ENCODE data around the gene CNTNAP2. TPM values are rescaled to one million over a fixed set of nuclear protein-coding genes. Genes with fewer than 3 reads are reported as not detected.

Gene CNTNAP2
- total and polyA plus RNA-seq, 2 of the 4 experiments (the other 2 are of a cell fraction), result not detected

DNA sequence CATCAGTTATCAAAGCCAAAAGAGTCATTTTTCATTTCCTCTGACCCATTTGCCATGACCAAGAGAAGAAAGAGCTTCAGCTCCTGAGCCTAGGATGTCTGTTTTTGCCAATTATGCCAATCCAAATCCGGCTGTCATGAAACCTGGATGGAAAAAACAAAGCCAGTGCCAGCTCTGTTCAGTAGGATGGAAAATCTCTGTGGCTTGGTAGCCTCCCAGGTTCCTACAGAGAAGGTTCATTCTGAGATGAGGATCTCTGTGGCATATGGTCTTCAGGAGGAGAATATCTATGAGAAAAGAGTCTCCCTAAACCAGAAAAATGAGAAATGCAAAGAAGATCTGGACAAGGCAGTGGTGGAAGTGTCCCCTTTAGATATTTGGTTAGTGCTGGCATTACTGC is 475.4 kb downstream of the CNTNAP2 start:
- whole genome bisulfite sequencing, 2 experiments (ENCODE audit: extremely low coverage in 2 of 2, insufficient read length in 1 of 2), result 0% methylated on average over 1 of the region's 1 CpG; no CpG with 5 or more reads in 1 of the 2 experiments
- TF ChIP-seq BHLHE40 (IDR thresholded peaks at IDR 0.05; ENCODE audit: low read depth, low read length) (no peak), CEBPB (IDR thresholded peaks at IDR 0.05; ENCODE audit: low read depth, low read length) (no peak), RCOR1 (IDR thresholded peaks at IDR 0.05; ENCODE audit: insufficient replicate concordance, low read length) (no peak), MAZ (IDR thresholded peaks at IDR 0.05; ENCODE audit: borderline replicate concordance, low read depth, low read length) (no peak), POLR2A (IDR thresholded peaks at IDR 0.05; ENCODE audit: low read depth, low read length) (no peak), MXI1 (IDR thresholded peaks at IDR 0.05; ENCODE audit: borderline replicate concordance, low read depth, low read length) (no peak), NFE2L2 (IDR thresholded peaks at IDR 0.05; ENCODE audit: low read depth, low read length) (no peak), RAD21 (IDR thresholded peaks at IDR 0.05; ENCODE audit: low read length) (no peak), CHD1 (IDR thresholded peaks at IDR 0.05; ENCODE audit: low read depth, low read length) (no peak), SMC3 (IDR thresholded peaks at IDR 0.05; ENCODE audit: low read depth, low read length) (no peak), RFX5 (IDR thresholded peaks at IDR 0.05; ENCODE audit: low read depth, low read length) (no peak), FOS (IDR thresholded peaks at IDR 0.05; ENCODE audit: low read depth, low read length) (no peak)
- TF ChIP-seq, protein P1, sequence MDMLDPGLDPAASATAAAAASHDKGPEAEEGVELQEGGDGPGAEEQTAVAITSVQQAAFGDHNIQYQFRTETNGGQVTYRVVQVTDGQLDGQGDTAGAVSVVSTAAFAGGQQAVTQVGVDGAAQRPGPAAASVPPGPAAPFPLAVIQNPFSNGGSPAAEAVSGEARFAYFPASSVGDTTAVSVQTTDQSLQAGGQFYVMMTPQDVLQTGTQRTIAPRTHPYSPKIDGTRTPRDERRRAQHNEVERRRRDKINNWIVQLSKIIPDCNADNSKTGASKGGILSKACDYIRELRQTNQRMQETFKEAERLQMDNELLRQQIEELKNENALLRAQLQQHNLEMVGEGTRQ (IDR thresholded peaks at IDR 0.05; ENCODE audit: low read depth, low read length), result no peak
- TF ChIP-seq, protein P2, sequence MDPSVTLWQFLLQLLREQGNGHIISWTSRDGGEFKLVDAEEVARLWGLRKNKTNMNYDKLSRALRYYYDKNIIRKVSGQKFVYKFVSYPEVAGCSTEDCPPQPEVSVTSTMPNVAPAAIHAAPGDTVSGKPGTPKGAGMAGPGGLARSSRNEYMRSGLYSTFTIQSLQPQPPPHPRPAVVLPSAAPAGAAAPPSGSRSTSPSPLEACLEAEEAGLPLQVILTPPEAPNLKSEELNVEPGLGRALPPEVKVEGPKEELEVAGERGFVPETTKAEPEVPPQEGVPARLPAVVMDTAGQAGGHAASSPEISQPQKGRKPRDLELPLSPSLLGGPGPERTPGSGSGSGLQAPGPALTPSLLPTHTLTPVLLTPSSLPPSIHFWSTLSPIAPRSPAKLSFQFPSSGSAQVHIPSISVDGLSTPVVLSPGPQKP (IDR thresholded peaks at IDR 0.05; ENCODE audit: borderline replicate concordance, low read depth, low read length), result no peak
- TF ChIP-seq, protein P3, sequence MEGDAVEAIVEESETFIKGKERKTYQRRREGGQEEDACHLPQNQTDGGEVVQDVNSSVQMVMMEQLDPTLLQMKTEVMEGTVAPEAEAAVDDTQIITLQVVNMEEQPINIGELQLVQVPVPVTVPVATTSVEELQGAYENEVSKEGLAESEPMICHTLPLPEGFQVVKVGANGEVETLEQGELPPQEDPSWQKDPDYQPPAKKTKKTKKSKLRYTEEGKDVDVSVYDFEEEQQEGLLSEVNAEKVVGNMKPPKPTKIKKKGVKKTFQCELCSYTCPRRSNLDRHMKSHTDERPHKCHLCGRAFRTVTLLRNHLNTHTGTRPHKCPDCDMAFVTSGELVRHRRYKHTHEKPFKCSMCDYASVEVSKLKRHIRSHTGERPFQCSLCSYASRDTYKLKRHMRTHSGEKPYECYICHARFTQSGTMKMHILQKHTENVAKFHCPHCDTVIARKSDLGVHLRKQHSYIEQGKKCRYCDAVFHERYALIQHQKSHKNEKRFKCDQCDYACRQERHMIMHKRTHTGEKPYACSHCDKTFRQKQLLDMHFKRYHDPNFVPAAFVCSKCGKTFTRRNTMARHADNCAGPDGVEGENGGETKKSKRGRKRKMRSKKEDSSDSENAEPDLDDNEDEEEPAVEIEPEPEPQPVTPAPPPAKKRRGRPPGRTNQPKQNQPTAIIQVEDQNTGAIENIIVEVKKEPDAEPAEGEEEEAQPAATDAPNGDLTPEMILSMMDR (conservative IDR thresholded peaks at IDR 0.05; ENCODE audit: low read depth, low read length), result no peak
- Histone ChIP-seq H3K56ac (ENCODE audit: extremely low read depth, insufficient read depth, low read length) (no peak overlapping the region), H2BK15ac (ENCODE audit: low read depth, low read length) (no peak overlapping the region), H3K18ac (ENCODE audit: low read depth, low read length) (no peak overlapping the region), H3K27me3 (ENCODE audit: control insufficient read depth, insufficient read depth, low read length) (no peaks in the 10 kb centered on the region), H3K9ac (ENCODE audit: low read depth, low read length) (no peak overlapping the region), H3K79me1 (ENCODE audit: low read depth in 1 of 2, low read length in 2 of 2) (no peaks in the 10 kb centered on the region), H3K4me2 (ENCODE audit: low read depth, low read length) (no peak overlapping the region), H2AK5ac (ENCODE audit: low read depth, low read length) (no peak overlapping the region), H2BK20ac (ENCODE audit: low read depth, low read length) (no peak overlapping the region), H3K14ac (replicated peaks; ENCODE audit: low read depth, low read length) (no peak overlapping the region), H3K4ac (ENCODE audit: low read depth, low read length) (no peak overlapping the region), H2BK5ac (ENCODE audit: low read depth, low read length, poor library complexity, severe bottlenecking) (no peak overlapping the region), H3K23ac (ENCODE audit: low read depth, low read length) (no peak overlapping the region), H3K4me3 (ENCODE audit: insufficient read depth, low read depth, low read length) (no peak overlapping the region), H3K27ac (ENCODE audit: insufficient read depth, low read length) (no peak overlapping the region), H4K91ac (ENCODE audit: insufficient read depth, low read depth, low read length) (no peak overlapping the region), H4K5ac (ENCODE audit: low read depth, low read length) (no peak overlapping the region), H2BK120ac (ENCODE audit: low read depth, low read length) (no peak overlapping the region), H4K20me1 (ENCODE audit: insufficient read depth, low read length) (no peaks in the 10 kb centered on the region), H3K36me3 (ENCODE audit: control insufficient read depth, insufficient read depth, low read length) (no peaks in the 10 kb centered on the region), H3K9me3 (ENCODE audit: control insufficient read depth, insufficient read depth, low read length) (peaks cover 9% of the 10 kb centered on the region), H2AK9ac (replicated peaks; ENCODE audit: low read depth, low read length, poor library complexity) (no peak overlapping the region), H3K4me1 (ENCODE audit: control insufficient read depth, insufficient read depth, low read length) (no peaks in the 10 kb centered on the region), H2AFZ (replicated peaks; ENCODE audit: low read length, poor library complexity) (no peak overlapping the region), H4K8ac (ENCODE audit: low read depth in 2 of 2, low read length in 2 of 2) (no peak overlapping the region), H3K9me1 (ENCODE audit: insufficient read depth, low read length) (no peaks in the 10 kb centered on the region)
- BruUV-seq (replicated peaks), result no TSS peak
- POLR2A ChIA-PET (ENCODE audit: unreplicated experiment), result no interaction called here
- CTCF ChIA-PET, result no interaction called here
- no peak for ATAC-seq (ENCODE audit: low read depth)
- intact Hi-C loops (cut with micrococcal nuclease), result no loop called here
- no peak for DNase-seq
- dilution Hi-C loops (cut with HindIII; ENCODE audit: low sequenced_read_pairs, unreplicated experiment), result no loop called here
- in situ Hi-C loops (cut with MboI; ENCODE audit: low sequenced_read_pairs), result no loop called here
